GDM1 (cell line): Measurements from ENCODE around the gene FAM174B.

Experiments
- DNase-seq: peaks from one replicate; lab custom pipeline; 2025; lab: John Stamatoyannopoulos, UW

Gene FAM174B

DNA sequence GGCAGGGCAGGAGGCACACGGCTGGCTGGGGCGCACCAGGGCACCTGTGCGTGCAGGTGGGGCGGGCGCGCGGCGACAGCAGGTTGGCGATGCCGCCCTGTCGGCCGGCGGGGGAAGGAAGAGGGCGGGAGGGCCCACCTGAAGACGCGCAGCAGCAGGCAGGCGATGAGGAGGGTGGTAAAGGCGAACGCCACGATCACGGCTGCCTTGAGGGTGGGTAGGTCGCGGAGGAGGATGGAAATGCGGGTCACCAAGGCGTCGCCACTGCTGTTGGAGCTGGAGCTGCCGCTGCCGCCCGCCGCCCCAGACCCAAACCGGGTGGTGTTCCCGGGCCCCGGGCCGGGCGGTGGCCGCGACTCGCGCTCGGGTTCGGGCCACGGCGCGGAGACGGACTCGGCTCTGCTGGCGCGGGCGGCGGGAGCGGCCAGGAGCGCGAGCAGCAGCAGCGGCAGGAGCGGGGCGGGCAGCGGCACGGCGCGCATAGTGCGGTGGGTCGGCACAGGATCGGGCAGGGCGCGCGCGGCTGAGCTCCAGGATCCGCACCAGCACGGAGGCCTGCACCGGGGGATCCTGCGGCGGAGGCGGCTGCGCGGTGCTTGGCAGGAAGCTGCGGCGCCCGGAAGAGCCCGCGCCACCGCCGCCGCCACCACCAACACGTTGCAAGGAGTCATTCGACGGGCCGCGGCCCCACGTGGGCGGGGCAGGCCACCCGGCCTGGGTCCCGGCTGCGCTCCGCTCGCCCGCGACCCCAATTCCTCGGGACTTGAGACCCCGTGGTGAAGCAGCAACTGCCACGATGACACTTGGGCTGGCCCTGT is at the start of gene FAM174B:
Gene FAM174B (minus strand): TSS at position 598 of the 818 bp plus-strand sequence.
- DNase-seq, result no peak

DNA sequence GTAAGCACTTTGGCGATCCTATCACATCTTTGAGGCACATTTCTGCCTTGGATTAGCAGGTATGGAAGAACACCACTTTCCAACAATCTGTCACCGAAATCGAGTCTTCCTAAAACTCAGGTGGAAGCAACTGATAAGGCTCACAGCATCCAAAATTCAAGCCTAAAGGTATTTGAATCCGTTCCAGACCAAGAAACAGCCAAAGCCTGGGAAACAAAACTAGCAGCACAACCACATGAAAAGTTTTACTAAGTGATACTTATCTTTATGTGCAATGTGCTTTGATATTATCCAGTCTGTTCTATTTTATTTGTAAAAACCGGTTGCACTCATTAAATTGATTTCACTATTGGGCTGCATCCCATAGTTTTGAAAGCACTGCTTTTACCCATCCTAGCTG is 40.5 kb upstream of the FAM174B start:
- DNase-seq, result no peak

DNA sequence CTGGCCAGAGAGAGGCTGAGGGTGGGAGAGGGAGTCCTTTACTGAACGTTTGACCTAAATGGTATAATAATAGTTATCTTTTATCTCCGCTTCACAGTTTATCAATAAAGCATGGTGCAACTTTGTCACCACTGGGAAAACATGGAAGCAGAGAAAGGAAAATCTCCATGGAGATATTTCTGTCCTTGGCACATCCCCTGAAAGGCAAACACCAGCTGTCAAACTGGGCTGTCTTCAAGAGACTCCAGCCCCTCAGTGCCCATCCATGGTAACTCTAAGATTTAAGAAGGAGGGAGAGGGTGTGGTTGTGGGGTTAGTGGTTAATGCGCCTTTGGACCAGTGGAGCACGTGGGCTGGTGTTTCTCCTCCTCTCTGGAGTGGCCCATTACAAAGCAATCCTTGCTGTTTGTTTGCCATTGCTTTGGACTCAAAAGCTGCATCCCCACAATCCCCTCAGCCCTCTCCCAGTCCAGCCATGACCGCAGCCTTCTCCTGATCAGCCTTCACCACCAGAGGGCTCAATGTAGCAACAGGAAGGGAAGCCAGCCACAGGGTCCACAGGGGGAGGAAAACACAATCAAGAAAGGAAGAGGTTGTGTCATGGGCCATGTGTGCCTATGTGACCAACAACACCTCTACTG is 38.2 kb upstream of the FAM174B start:
- no peak for DNase-seq

DNA sequence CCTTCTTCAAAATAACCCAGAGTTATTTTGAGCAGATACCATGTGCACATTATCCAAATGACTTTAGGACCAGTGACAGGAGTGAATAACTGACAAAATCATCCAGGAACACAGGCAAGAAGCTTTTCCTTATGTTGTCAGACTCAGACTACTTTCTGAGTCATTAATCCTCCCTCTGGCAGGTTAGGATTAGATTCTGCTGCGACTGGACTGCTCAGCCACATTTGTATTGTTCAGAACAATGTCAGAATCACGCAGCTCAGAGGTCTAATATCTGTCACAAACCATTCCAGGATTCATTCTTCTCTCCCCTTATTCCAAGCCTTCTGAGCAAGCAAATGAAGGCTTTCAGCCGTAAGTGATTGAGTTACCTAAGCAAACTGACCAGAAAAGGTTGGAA is 34.8 kb upstream of the FAM174B start:
- no peak for DNase-seq

DNA sequence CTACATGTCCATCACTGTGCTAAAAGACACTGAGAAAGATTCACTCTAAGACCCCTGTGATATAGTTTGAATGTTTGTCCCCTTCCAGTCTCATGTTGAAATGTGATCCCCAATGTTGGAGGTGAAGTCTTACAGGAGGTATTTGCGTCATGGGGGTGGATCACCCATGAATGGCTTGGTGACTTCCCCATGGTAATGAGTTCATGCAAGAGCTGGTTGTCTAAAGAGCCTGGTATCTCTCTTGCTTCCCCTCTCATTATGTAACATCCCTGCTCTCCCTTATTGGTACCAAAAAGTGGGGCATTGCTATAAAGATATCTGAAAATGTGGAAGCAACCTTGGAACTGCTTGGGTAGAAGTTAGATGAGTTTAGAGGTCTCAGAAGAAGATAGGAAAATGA is 32.2 kb upstream of the FAM174B start:
- DNase-seq, result no peak

DNA sequence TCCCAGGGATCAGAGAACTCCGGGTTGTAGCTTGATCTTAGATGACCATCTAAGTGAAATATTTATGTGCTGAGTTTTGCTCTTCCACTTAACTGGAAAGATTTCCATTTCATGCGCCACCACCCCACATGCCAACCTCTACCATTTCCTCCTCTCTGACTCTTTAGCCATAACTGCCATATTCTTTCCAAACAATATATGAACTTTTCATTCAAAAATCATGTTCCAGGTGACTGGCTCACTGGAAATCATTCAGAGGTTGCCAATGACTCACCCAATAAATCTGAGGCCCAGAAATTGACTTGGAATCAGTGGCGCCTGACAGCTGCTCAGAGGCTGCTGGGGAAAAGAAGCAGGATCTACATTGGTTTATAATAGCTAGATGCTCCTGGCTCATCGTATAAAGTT is 31.6 kb upstream of the FAM174B start:
- DNase-seq, result no peak

DNA sequence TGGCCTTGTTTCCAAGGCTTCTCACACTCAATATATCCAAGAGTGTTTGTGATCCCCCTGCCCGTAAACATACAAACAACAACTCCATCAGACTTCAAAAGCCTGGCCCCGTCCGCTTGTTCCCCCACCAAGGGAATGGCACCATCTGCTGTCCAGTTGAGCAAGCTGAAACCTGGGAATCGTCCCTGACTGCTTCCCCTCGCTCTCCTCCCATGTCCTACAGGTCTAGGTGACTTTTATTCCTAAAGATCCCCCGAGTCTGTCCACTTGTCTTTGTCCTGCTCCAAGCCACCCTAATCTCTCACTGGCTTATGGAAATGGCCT is 27.9 kb upstream of the FAM174B start:
- no peak for DNase-seq

DNA sequence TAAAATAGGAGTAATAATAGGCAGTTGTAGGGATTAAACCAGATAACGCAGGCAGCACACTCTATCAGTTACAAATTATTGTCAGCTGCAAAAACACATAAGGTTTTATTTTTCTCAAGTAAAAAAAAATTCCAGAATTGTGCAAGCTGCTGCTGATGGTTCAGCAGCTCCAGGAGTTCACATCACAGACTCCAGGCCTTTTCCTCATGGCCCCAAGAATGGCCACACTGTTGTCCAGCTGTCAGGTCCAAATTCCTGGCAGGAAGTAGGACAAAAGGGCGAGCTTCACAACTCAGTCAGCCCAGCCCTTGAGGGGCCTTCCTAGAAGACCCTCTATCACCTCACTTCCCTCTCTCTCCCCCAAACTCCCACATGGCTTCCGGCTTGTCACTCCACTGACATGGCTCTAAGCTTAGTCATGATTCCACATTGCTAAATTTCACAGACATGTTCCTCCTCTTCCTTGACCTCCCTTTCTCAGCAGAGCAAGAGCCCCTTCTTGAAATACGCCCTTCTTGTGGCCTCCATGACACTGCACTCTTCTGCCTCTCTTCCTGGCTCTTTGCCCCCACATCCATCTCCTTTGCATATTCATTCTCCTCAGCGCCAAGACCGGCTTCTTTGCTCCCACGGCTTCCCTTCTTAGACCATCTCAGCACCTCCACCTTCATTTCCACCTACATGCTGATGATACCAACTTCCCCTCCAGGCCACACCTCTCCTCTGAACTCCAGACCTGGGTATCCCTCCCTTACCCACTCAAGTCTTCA is 27.4 kb upstream of the FAM174B start:
- no peak for DNase-seq

DNA sequence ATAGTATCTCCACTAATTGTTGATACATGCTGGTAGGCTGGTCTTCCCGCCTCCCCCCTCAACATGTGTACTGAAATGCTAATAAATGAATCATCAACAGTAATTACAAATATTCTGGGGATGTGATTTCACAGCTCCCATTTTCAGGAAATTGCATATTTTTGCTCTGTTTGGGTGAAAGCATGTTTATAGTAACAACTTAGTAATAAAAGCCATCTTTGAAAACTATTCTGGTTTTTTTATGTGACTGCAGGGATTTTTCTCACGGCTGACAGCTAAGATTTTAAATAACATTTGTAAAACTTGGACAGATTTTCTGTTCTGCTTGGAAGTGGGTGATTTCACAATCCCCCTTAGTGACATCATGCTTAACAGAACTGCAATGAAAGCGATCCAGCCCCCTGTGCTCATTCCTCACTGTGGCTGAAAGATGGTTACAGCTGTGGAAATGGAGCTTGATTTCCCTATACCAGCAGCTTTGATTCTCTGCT is 25.6 kb upstream of the FAM174B start:
- DNase-seq, result no peak

DNA sequence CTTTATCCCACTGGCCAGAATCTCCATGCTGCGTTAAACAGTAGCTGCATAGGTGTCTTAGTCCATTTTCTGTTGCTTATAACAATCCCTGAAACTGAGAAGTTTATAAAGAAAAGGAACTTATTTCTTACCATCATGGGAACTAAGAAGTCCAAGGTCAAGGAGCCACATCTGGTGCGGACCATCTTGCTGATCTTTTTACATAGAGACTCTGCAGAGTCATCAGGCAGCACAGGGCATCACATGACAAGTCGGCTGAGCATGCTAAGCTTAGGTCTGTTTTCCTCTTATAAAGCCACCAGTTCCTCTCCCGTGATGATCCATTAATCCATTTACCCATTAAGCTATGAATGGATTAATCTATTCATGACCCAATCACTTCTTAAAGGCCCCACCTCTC is 22.4 kb upstream of the FAM174B start:
- DNase-seq, result no peak

DNA sequence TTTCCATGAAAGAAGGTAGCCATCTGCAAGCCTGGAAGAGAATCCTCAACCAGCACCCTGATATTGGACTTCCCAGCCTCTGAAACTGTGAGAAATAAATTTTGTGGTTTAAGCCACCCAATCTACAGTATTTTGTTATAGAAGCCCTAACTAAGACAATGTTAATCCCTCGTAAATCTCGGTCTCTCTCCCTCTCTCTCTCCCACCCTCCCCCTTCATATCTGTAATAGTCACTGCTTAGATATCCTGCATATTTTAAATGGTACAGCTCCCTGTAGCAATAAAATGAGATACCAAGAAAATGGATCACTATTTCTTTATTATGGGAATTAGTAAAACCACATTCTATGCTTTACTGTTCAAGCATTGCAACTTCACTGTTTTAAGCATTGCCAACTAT is 21.0 kb upstream of the FAM174B start:
- DNase-seq, result no peak

DNA sequence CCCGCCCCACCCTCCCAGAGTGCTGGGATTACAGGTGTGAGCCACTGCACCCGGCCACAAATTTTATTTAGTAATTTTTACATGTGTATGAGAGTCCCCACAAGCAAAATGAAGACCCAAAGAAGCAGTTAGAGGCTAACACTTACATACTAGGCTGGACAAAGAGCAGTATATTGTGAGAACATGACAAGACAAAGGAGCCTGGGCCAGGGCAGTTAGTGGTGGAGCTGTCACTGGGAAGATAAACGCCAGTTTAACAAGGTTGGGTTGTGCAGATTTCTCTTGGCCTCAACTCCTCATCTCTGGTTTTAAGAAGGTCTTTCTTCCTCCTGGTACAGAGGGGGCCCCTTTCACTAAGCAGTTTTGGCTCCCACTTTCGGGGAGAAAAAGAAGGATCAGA is 19.9 kb upstream of the FAM174B start:
- no peak for DNase-seq

DNA sequence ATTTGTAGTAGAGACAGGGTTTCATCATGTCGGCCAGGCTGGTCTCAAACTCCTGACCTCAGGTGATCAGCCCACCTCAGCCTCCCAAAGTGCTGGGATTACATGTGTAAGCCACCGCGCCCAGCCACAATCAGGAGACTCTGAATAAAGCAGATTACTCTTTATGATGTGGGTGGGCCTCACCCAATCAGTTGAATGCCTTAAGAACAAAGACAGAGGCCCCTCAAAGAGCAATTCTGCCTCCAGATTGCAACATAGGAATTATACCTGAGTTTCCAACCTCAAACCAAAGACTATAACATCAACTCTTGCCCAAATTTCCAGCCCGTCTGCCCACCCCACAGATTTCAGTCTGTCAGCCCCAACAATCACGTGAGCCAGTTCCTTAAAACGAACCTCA is 18.8 kb upstream of the FAM174B start:
- DNase-seq, result no peak

DNA sequence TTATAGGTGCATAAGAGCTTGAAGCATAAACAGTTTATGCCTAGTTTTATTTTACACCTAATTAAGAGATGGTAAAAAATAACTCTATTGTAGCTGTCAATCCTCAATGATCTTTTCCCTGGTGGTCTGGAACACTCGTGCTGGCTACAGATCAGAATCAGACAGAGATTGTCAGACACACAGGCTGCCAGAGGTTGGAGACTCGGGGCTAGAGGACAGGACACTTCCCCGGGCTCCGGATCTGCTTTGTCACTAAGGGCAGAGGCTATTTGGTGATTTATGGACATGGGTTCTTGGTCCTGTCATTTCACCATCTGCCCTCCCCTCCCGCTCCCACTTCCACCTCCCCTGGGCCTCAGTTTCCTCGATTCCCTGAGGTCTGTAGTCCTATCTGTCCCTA is 16.5 kb upstream of the FAM174B start:
- DNase-seq, result no peak

DNA sequence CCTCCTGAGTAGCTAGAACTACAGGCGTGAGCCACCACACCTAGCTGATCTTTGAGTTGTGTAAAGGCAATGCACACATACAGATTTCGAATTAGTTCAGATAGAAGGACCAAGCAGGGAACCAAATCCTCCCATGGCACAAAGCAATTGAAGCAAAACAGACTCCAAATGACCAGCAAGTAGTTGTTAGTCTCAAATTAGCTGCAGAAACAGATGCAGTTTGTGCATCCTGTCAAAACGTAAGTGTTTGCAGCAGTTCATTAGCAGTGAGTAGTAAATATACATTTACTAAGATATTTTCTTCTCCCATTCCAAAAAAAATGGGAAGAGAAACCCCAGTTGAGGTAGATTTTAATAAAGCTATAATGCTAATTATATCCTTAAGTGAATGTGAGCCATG is 15.8 kb upstream of the FAM174B start:
- DNase-seq, result no peak

DNA sequence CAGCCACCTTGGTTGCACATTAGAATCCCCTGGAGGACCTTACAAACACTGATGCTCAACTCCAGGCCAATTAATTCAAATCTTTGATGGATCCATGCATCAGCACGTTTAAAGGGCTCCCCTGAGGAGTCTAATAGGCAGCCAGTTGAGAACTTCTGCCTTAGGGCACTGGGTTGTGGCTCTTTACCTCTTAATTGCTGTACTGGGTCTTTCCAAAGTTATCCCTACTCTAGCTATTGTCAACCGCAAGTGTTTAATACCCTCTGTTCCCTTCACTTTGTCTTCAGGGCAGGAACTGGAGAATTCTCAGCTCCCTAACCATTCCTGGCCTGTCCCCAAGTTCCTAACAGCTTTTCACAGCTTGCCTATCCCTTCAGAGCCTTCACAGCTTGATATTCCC is 15.0 kb upstream of the FAM174B start:
- DNase-seq, result no peak

DNA sequence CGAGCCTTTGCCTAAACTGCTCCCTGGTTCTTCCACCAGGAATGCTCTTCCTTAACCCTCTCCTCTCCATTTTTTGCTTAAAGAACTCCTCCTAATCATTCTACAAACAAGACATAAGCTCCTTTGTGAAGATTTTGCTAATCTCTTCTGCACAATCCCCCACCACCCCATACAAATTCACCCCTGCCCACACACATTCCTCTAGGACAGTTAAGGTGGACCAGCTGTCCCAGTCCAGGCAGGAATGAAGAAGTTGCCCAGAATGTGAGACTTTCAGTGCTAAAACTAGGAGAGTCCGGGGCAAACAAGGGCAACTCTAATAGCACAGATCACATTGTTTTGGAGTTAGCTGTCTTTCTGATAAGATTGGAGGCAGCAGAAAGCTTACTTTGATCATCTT is 13.9 kb upstream of the FAM174B start:
- DNase-seq, result no peak

DNA sequence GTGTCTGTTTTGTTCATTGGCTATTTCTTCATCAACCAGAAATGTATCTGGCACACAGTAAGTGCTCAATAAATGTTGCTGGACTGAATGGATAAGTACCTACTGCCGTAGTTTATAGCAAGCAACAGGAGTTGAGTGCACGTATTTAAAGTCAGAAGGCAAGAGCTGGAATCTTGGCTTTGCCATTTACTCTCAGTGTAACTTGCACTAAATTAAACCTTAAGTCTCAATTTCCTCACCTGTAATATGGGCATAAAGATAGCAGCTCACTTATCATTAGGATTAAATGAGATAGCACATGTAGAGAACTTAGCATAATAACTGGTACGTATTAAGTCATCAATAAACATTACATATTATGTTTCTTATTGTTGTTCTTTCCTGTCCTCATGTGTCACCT is 13.0 kb upstream of the FAM174B start:
- DNase-seq, result no peak

DNA sequence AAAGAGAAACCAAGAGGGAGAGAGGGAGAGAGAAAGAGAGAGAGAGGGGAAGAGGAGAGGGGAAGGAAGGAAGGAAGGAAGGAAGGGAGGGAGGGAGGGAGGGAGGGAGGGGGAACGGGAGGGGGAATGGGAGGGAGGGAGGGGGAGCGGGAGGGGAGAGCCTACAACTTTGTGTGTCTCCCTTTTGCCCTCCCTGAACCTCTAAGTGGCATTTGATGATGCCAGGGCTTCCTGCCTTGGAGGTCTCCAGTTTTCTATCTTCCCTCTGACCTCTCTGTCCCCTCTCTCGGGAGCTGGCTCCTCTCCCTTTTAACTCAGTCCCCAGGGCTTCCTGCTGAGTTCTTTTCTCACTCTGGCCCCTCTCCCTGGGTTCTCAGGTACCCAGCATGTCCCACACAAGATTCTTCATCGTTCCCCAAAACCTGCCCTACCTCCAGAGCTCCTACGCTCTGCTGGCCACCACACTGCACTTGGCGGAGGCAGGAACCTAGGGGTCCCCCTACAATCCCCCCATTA is 12.5 kb upstream of the FAM174B start:
- no peak for DNase-seq

DNA sequence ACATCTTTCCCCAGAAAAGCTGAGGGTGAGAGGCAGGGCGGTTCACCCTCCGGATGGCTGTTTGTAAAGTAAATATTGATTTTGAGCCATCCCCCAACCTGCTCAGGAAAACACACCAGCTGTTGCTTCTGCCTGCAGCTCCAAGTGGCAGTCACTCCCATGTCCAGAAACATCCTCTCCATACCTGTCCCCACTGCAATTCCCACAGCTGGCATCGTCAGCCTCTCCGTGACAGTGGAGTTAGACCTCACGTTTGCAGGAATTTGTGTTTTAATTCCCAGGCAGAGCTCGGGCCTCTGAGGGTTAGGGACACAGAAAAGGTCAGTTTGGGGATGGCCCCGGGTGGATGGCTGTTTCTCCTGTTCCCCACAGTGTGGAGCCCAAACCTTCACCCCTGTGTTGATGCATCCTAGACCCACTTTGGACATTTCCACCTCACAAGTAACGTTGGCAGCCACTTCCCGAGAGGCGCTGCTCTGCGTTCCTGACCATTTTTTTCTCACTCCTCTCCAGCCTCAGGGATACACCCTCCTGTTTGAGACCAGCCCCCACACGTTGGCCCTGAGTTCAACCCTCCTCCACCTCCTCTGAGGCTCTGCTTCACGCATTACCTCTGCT is 11.8 kb upstream of the FAM174B start:
- no peak for DNase-seq

DNA sequence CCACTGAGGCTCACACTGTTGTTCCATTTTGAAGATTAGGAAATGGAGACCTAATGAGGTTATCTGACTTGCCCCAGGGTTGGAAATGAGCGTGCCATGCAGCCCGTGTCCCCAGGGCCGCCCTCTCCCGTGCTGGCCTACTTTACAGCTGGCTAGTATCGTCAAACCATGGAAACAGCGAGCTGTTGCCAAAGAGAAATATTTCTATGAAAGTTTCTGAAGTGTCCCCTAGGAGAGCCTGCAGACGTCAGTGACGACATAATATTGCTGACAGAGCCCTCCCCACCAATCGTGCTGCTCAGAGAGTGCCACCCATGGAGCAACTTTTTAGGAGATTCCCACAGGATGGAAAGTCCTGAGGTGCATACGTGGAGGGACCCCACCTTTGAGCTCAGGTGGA is 11.2 kb upstream of the FAM174B start:
- no peak for DNase-seq

DNA sequence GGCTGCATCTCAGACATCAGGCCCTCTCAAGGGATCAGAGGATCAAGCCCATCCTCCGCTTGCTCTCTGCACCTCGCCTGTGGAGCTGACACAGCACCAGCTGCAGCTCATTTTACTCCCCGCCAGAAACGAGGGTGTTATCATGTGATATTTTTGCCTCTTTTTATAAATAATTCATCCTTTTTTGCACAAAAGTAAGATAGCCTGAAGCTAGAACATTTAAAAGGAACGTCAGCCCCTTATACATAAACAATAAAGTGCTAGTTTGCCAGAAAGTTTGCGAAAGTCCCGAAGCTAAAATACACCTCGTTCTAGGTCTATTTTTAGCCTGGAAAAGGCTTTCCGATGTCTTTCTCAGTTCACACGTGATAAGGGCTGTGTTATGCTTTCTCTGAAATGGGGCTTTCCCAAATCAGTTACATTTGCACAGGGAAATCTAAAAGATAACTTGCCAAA is 9.6 kb upstream of the FAM174B start:
- DNase-seq, result no peak
